T-helper 1 cell (primary cell): ENCODE measurements around the gene RPL37A.

Source experiments
- DNase-seq, 5 donors: peaks; one replicate each; pipeline ENCODE4 v3.0.0-alpha.2; 2012 to 2020

RPL37A gene

DNA sequence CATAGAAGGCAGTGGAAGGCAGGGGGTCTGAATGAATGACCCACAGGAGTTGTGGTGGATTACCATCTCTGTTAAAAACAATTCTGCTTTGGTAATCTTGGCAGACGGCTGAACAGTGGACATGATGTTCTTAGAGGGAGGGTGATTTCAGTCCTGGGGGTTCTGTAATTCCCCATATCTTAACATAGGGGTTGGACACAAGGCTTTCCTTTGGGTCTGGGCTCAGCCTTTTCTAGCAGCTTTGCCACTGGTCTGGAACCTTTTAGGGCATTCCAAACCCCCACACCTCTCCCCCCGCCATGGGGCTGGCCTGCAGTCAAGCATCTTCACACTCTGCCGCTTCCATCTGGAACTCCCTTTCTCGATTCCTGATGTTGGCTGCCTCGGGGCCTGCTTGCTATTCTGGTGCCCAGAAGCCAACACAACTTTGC lies 50.3 kb downstream of the RPL37A start:
- no peak for DNase-seq

DNA sequence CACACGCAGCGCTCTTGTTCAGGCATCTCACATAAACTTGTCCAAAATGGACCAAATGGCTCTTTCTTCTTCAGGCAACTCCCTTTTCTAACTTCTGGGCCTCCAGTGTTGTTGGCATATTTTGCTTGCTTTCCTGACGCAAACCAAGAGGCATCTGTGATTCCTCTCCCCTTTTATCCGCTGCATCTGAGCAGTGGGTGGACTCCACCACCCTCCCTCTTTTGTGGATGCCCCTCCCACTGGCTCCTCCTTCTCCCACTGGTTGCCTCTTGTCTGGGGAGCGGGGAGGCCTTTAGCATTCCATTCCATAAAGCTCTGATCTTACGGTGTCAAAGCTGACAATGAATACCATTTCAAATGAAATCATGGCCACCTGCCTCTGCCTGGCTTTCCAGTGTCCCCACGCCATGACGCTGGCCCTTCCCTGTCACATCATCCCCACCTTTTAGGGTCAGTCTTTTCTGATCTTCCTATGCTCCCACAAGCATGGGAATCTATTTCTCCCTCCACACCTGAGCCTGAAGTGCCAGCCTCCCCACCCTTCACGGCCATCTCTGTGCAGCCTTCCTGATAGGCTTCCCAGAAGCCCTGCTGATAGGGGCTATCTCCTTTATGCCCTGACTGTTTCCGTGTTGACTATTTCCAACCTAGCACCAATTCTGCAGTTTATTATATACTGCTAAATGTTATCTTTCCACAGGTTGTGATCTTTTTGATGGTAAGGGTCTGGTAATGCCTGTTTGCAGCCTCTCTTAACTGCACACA lies 51.5 kb downstream of the RPL37A start:
- no peak for DNase-seq

DNA sequence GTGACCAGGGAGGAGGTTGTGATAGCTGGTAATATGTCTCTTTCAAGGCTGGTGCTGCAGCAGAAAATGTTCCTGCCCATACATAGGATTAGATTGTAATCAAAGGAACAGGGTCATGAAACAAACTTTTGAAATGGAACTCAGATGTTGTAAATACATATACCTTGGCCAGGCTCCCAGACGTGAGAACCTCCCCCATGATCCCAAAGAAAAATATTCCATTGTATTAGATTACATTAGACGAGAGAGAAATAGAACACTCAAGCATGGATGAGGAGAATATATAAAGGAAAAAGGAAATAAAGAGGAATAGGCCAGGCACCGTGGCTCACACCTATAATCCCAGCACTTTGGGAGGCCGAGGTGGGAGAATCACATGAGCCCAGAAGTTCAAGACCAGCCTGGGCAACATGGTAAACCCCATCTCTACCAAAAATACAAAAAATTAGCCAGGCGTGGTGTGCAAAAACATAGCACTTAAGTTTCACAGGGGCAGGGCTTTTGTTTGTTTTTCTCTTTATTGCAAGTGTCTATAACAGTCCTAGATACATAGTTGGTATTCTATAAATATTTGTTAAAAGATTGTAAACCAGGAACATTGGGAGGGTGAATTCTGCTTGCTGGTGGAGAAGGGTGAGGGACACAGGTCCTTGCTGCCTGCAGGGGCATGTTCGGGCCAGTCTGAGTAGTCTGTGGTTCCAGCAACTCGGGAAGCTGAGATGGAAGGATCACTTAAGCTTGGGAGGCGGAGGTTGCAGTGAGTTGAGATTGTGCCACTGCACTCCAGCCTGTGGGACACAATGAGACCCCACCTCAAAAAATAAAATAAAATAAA lies 52.8 kb downstream of the RPL37A start:
- DNase-seq, result no peak

DNA sequence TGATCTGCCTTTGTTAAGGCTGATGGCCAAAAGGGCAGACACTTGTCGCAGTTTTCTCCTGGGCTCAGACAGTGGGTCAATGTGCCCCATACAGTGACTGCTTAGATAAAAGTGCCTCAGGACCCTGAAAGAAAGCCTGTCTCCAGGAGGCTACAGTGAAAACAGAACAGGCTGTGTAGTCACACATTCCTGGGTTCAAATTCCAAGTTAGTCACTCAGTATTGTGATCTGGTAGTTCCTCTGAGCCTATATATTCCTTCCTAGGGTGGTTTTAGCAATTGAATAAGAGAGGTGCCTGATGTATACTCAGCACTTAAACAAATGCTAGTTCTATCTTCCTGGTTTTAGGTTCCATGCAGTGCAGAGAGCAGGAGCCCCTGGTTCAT lies 54.4 kb downstream of the RPL37A start:
- no peak for DNase-seq
